Measurements from ENCODE around the gene EEFSEC.
"Not testable (repeated sequence)": the region's sequence is repeated elsewhere in the genome, so short reads cannot be mapped to it uniquely, and the experiment has no call there.

EEFSEC gene

GRCh38 chr3:128152419-128153155 lies 694 bp upstream of the EEFSEC start:
- DNase-seq: no peak

- DNase-seq: not testable (repeated sequence)
These were observed 1.1 kb downstream of the EEFSEC start for GRCh38 chr3:128154354-128154753.

DNA sequence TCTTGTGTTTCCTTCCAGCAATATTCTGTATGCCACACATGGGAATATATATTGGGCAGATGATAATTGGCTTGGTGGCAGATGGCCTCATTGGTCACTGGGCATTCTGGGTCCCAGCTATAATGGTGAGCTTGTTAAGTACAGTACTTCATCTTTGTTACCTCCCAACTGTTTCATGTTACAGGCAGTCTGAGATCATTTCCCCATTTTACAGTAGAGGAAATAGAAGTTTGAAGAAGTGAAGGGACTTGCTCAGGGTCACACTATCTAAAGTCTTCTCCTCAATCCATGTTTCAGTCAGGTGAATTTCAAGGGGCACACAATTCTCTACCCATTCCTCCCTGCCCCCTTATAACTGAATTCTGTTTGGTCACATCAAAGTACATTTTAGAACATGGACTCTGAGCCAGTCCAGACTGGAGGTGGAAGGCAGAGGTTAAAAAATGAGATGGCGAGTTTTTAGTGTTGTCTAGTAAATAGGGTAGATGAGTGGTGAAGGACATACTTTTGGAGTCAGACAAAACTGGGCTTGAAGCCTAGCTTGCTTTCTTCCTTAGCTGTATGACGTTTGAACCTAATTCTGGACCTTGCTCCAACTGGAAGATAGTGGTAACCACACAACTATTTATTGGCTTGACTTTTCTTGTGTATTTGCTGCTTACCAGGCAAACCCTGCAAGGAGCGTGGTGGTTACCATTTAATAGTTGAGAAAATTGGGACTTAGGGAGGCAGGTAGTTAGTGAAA lies 2.5 kb downstream of the EEFSEC start:
- DNase-seq: no peak

GRCh38 chr3:128160661-128161060 lies 7.4 kb downstream of the EEFSEC start:
- DNase-seq: no peak

- no peak for DNase-seq
These were observed 10.2 kb downstream of the EEFSEC start for GRCh38 chr3:128163432-128163831.

- DNase-seq: no peak
These were observed 13.7 kb downstream of the EEFSEC start for GRCh38 chr3:128166971-128167453.

DNA sequence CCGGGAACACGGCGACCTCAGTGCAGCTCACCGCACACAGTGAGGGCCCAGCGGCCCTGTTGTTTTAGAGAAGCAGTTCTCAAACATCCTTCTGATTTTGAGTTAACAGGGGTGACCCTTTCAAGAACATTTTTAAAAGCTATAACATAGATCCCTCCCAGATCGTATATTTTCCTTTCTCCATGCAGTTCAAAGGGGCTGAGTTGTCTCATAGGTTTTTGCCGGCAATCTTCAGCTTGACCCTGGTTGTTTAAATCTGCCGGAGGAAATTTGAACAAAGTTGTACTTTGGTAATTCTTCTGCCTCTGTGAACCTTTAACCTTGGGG lies 14.3 kb downstream of the EEFSEC start:
- no peak for DNase-seq

GRCh38 chr3:128167973-128168674 lies 14.8 kb downstream of the EEFSEC start:
- DNase-seq: no peak

DNA sequence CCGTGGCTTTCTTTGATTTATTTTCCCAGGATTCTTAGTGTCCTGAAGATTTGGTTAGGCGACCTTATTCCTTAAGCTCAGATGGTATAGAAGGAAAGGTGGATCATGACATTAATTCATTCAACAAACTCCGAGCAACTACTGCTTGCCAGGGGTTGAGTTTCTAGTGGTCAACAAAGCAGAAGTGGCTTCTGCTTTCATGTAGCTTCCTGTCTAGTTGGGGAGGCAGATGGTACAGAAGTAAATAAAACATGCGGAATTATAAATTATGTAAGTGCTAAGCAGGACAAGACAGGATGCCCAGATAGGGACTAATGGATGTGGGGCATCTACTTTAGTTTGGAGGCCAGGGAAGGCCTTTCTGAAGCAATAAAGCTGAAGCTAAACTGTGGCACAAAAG lies 15.6 kb downstream of the EEFSEC start:
- no peak for DNase-seq

DNA sequence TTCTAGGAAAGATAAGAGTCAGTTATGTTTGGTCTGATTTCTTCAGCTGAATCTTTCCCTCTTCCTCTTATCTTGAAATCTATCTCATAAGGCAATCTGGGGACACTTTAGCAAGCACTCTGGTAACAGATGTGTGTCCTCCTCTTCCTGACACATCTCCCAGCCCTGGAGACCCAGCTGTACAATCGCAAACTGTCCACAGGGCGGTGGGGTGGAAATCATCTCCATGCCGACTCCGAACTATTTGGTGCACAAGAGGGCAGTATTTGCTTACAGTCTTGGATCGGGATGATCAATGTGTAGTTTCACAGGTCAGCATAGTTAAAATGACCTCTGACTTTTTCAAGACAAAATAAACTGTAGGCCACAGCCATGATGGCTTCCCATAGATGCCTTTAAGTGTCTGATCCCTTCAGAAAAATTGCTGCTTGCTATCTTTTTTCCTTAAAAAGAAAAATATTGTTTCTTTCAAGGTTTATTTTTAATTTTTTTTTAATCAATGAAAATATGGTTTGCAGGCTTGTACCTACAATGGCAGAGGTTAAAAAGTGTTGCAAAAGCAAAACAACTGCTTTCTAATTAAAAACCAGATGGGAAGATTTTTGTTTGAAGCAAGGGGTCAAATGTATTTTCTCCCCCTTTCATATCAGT lies 17.7 kb downstream of the EEFSEC start:
- no peak for DNase-seq

DNA sequence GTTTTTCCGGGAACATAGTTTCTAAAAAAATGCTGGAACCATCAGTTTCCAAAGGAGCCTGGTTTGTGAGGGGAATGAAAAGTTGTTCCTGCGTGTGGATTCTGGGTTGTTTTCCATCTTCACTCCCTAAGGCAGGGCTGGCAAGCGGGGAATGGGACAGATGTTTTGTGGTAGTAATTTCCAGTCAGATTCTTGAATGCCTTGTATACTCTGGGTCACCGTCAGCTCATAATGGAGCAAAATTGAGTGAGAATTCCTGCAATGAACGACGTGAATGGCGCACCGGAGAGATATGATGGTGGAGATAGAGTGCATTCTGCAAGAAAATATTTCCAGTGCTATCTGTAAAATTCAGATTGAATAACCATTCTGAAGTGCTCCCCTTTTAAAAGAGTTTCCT lies 19.9 kb downstream of the EEFSEC start:
- DNase-seq: no peak

- DNase-seq: no peak
These were observed 20.6 kb downstream of the EEFSEC start for GRCh38 chr3:128173849-128174248.

DNA sequence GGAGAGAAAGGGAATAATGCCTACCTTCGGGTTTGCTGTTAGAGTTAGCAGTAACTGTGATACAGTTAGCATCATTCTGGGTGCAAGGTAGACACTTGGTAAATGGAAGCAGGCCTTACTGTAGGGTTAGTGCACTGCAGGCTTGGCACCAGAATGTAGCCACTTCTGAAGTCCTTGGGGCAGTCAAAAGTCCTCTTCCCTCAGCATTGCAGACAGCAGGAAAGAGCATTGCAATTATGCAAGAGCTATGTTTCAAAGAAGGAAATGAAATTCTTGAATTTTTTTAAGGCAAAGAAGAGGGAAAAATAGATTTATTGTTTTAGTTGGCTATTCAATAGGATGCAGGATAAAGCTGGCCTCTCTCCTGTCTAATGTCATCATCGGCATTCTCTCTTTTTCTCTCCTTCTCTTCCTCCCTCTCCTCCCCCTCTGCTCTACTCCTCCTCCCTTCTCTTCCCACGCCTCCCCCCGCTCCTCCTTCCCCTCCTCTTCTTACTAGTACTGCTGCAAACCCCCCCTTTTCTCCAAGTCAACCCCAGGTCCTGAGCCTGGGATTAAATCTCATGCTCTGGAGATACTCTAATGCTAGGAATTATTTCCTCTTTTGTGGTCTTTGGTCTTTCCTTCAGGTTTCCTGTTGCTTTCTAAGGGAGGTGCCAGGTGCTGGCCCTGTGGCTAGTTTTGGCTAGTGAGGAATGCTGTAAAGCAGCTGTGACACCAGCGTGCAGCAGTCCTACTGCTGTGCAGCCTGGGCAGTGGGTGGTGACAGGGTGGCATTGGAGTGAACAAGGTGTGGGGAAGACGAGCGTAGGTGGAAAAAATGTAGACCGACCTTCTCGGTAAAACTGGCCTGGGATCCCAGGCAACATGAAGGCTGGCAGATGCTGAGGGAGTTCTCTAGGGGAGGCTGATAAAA lies 21.7 kb downstream of the EEFSEC start:
- DNase-seq: no peak

GRCh38 chr3:128175768-128176167 lies 22.5 kb downstream of the EEFSEC start:
- no peak for DNase-seq

- DNase-seq: no peak
These were observed 23.1 kb downstream of the EEFSEC start for GRCh38 chr3:128176276-128176833.

DNA sequence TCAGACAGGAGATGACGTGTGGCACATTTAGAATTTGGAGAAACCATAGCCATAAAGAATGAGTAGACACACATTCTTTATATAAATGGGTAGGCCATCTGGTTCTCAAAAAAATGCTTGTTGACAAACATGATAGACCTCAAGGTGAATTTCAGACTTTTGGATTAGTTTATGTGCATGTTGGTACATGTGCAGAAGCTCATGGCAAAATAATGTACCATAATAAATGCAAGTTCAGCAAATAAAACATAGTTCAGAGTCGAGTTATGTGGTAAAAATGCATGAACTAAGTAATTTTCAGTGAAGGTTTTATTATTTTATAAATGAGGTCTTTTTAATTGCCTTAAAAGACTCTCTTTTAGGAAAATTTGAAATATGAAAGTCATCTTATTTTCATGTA lies 24.6 kb downstream of the EEFSEC start:
- DNase-seq: no peak

DNA sequence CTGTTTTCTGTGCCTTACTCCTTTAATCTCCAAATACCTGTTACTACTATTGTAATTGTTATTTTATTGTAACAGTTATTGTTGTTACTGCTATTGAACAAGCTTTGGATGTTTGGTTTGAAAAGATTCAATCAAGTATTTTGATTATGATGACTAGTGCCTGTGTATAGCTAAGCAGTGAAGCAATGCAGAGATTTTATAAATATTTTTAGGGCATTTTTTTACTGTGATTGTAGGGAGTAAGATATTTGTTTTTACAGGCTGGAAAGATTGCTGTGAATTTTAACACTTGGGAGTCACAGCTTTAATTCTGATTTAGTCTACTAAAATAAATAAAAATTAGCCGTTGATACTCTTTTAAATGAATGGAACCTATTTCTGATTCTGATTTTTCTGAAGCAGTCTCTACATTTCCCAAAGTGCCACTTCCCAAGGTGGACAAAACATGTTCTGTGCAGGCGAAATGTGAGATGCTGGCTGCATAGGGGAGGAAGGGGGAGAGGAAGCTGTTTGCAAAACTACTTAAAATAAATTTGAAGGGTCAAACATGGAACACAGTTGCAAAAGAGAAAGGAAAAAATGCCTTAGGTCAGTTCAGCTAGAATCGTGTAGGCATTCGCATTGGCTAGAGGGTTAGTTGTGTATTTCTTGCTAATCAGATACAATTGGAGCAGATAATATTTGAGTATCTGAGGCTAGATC lies 25.7 kb downstream of the EEFSEC start:
- DNase-seq: no peak

- no peak for DNase-seq
These were observed 26.2 kb downstream of the EEFSEC start for GRCh38 chr3:128179484-128179819.

- DNase-seq: no peak
These were observed 27.2 kb downstream of the EEFSEC start for GRCh38 chr3:128180436-128180835.

GRCh38 chr3:128180913-128181312 lies 27.6 kb downstream of the EEFSEC start:
- DNase-seq: no peak

- DNase-seq: no peak
These were observed 29.4 kb downstream of the EEFSEC start for GRCh38 chr3:128182656-128183055.

Measured in activated CD4-positive, alpha-beta T cell treated with anti-CD3 and anti-CD28 coated beads, Interleukin-2, amount 50 U/mL, for 16 hours (primary cell).